Esophagus muscularis mucosa (tissue), 4 donors: ENCODE results near the gene APOB. TPM values are rescaled to one million over a fixed set of nuclear protein-coding genes. Genes with fewer than 3 reads are reported as not detected.

Experiments
- DNase-seq: peaks from one replicate; pipeline ENCODE4 v3.0.0-alpha.2; 2017; ENCODE audit errors: extremely low spot score
- H3K27ac ChIP-seq, 4 donors: fragments of 200-600 bp; sonication (generic); replicated peaks in 1 of 4; 1 replicate in 3 of 4; 2 replicates in 1 of 4; pipeline ENCODE4 v1.5.1; 2016 to 2019; ENCODE audit warnings: mild to moderate bottlenecking in 1 of 4
- H3K27me3 ChIP-seq, 4 donors: fragments of 200-600 bp; sonication (generic); one replicate each; pipeline versions ENCODE4 v1.5.1 to v1.6.0; 2016 to 2019
- H3K36me3 ChIP-seq, 4 donors: fragments of 200-600 bp; sonication (generic); one replicate each; pipeline ENCODE4 v1.5.1; 2016 to 2019
- H3K4me1 ChIP-seq, 4 donors: fragments of 200-600 bp; sonication (generic); one replicate each; pipeline ENCODE4 v1.5.1; 2016 to 2019
- H3K4me3 ChIP-seq, 4 donors: fragments of 200-600 bp; sonication (generic); 1 replicate in 2 of 4; 2 replicates in 2 of 4; pipeline ENCODE4 v1.5.1; 2016 to 2019; ENCODE audit warnings: mild to moderate bottlenecking in 4 of 4, moderate library complexity in 1 of 4
- H3K9me3 ChIP-seq, 4 donors: fragments of 200-600 bp; sonication (generic); 1 replicate in 3 of 4; 2 replicates in 1 of 4; pipeline ENCODE4 v1.5.1; 2016 to 2019
- EP300 ChIP-seq: sonication (generic); formaldehyde crosslinking; IDR thresholded peaks from one replicate; pipeline ENCODE4 v1.6.1; 2017; ENCODE audit warnings: antibody characterized with exemption
- POLR2A ChIP-seq: fragments of 450-650 bp; IDR thresholded peaks from one replicate; pipeline ENCODE4 v1.6.1; 2017; ENCODE audit warnings: antibody characterized with exemption, moderate library complexity, mild to moderate bottlenecking, low read depth
- POLR2AphosphoS5 ChIP-seq, 2 donors: sonication (generic); formaldehyde crosslinking; IDR thresholded peaks; one replicate each; pipeline ENCODE4 v1.6.1; 2017; ENCODE audit warnings: antibody characterized with exemption in 2 of 2
- WGBS: methylation state at CpG from one replicate; pipeline ENCODE4 v1.1.5; 2018; 5-methylcytosine and 5-hydroxymethylcytosine counted together
- intact Hi-C: fragments of 100-400 bp; cut with DNase I; formaldehyde crosslinking; loops from one replicate; pipeline ENCODE4 v1.15.1; 2023
- total RNA-seq, 4 donors: library from RNA; depleted of rRNA; stranded (reverse); fragments of >200 nt; gene quantifications; one replicate each; pipeline versions ENCODE4 v1.1.0 to v1.2.1, GENCODE V29; 2016
- TF ChIP-seq, protein P1 (sequence below), 3 experiments: fragments of 200-600 bp in 2 of 3; fragments of 450-650 bp in 1 of 3; sonication (generic) in 2 of 3; IDR thresholded peaks; one replicate each; pipeline ENCODE4 v1.5.1; 2017 to 2019; ENCODE audit warnings: antibody characterized with exemption in 3 of 3, mild to moderate bottlenecking in 2 of 3, moderate library complexity in 1 of 3

APOB gene
- total RNA-seq, 4 donors from 2014 or later: 0.83 to 4.4 (median 2.0) TPM

DNA sequence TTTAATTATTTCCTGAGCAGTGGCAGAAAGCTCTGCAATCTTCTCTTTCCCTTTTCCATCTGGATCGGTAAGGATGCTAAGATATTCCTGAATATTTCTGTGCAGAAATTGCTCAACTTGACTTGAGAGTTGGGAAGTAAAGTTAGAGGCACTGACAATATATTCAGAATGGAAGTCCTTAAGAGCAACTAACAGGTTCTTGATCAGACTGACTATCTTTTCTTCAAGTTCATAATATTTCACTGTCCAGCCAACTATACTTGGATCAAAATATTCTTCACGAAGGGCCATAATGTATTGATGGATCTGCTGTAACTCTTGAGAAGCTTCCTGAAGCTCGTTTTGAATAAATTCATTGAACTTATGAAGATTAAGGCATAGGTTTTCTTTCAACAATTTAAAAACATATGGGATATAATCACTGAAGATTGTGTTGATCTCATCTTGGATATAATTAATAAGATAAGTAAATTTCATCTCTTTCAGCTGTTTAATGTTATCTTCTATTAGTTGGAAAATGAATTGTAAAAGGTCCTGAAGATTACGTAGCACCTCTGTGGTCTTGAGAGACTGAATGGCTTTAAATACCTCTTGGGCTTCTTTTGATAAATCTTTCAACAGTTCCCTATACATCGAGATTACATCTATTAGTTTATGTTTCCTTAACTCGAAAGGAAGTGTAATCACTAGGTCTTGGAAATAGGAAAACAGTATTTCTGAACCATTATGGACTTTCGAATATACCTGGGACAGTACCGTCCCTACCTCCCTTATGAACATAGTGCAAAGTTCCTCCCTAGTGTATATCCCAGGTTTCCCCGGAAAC, 41.7 kb downstream of the APOB start:
- 87% methylated on average over 9 of the region's 9 CpGs for WGBS
- H3K4me3 ChIP-seq: no peak overlapping the region
- no peak for DNase-seq
- H3K36me3 ChIP-seq: no peaks in the 10 kb centered on the region
- intact Hi-C loops: no loop called here
- no peak for TF ChIP-seq POLR2A
- TF ChIP-seq, protein P1, sequence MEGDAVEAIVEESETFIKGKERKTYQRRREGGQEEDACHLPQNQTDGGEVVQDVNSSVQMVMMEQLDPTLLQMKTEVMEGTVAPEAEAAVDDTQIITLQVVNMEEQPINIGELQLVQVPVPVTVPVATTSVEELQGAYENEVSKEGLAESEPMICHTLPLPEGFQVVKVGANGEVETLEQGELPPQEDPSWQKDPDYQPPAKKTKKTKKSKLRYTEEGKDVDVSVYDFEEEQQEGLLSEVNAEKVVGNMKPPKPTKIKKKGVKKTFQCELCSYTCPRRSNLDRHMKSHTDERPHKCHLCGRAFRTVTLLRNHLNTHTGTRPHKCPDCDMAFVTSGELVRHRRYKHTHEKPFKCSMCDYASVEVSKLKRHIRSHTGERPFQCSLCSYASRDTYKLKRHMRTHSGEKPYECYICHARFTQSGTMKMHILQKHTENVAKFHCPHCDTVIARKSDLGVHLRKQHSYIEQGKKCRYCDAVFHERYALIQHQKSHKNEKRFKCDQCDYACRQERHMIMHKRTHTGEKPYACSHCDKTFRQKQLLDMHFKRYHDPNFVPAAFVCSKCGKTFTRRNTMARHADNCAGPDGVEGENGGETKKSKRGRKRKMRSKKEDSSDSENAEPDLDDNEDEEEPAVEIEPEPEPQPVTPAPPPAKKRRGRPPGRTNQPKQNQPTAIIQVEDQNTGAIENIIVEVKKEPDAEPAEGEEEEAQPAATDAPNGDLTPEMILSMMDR (IDR thresholded peaks at IDR 0.05): no peak
- TF ChIP-seq EP300: no peak
- TF ChIP-seq POLR2AphosphoS5 (IDR thresholded peaks at IDR 0.05): no peak
- no peaks in the 10 kb centered on the region for H3K4me1 ChIP-seq
- no peaks in the 10 kb centered on the region for H3K9me3 ChIP-seq
- H3K27ac ChIP-seq: no peak overlapping the region
- H3K27me3 ChIP-seq: no peaks in the 10 kb centered on the region

DNA sequence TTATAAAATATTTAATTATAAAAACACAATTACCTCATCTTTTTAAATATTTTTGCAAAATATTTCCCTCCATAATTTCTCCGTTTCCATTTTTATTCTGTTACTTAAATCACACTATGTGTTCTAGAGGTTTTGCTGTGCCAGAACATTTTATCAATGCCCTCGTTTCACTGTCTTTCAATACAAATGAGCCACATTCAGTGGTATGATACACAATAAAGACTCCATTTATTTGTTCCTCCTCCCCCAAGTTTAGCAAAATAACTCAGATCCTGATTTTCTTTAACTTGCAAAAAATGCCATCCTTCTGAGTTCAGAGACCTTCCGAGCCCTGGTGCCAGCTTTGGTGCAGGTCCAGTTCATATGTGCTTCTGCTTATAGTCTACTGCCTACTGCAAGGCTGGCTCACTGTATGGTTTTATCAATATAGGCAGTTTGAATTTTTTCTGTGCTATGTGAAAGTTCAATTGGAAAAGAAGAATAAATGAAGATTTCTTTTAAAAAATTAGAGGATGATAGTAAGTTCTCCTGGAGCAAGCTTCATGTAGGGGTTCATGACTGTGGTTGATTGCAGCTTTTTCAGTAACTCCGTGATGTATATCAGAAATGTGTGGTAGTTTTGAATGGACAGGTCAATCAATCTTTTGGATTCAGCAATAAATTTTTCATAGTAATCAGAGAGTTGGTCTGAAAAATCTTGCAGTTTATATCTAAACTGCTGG, 42.5 kb downstream of the APOB start:
- Histone ChIP-seq H3K27ac (no peak overlapping the region), H3K9me3 (no peaks in the 10 kb centered on the region), H3K27me3 (no peaks in the 10 kb centered on the region), H3K36me3 (no peaks in the 10 kb centered on the region), H3K4me3 (no peak overlapping the region), H3K4me1 (no peaks in the 10 kb centered on the region)
- DNase-seq: no peak
- WGBS: 88% methylated on average over 4 of the region's 4 CpGs
- intact Hi-C loops: no loop called here
- no peak for TF ChIP-seq POLR2AphosphoS5 (IDR thresholded peaks at IDR 0.05)
- TF ChIP-seq POLR2A: no peak
- TF ChIP-seq, protein P1 (IDR thresholded peaks at IDR 0.05): no peak
- no peak for TF ChIP-seq EP300

DNA sequence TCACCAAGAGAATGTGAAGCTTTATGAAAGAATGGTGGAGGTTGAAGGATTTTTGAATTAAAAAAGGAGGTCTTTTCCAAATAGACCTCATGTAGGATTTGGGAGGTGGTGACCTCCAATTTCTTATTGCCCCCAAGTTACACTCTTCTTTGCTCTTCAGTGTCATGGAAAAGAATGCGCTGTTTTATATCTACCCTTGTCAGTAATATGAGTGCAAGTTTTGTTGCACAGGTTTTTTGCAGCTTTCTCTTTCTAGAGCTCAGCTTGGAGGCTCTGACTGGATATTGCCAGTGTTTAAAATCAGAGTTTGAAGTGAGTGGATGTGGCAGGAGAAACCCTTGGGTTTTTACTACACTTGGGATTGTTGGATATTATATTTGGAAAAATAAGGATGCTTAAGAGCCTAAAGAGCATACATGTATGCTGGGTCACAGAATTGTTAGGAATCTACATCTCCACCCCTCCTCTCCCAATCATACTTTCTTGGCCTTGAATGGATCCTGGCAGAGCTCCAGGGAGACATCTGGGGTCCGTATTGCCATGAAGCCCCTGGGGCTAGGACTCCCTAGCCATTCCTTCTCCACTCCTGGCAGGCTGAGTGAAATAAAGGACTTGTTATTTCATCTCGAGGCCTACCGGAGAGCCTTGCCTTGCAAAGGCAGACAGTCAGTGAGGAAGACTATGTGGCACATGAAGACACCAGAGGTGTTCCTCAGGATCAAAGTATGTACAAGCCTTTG, 43.8 kb downstream of the APOB start:
- H3K36me3 ChIP-seq: no peaks in the 10 kb centered on the region
- no peaks in the 10 kb centered on the region for H3K27me3 ChIP-seq
- no peak overlapping the region for H3K4me3 ChIP-seq
- DNase-seq: no peak
- intact Hi-C loops: no loop called here
- 84% methylated on average over 4 of the region's 4 CpGs for WGBS
- H3K9me3 ChIP-seq: no peaks in the 10 kb centered on the region
- no peak for TF ChIP-seq POLR2A
- TF ChIP-seq, protein P1 (IDR thresholded peaks at IDR 0.05): no peak
- TF ChIP-seq EP300: no peak
- no peak for TF ChIP-seq POLR2AphosphoS5 (IDR thresholded peaks at IDR 0.05)
- H3K4me1 ChIP-seq: no peaks in the 10 kb centered on the region
- H3K27ac ChIP-seq: no peak overlapping the region

DNA sequence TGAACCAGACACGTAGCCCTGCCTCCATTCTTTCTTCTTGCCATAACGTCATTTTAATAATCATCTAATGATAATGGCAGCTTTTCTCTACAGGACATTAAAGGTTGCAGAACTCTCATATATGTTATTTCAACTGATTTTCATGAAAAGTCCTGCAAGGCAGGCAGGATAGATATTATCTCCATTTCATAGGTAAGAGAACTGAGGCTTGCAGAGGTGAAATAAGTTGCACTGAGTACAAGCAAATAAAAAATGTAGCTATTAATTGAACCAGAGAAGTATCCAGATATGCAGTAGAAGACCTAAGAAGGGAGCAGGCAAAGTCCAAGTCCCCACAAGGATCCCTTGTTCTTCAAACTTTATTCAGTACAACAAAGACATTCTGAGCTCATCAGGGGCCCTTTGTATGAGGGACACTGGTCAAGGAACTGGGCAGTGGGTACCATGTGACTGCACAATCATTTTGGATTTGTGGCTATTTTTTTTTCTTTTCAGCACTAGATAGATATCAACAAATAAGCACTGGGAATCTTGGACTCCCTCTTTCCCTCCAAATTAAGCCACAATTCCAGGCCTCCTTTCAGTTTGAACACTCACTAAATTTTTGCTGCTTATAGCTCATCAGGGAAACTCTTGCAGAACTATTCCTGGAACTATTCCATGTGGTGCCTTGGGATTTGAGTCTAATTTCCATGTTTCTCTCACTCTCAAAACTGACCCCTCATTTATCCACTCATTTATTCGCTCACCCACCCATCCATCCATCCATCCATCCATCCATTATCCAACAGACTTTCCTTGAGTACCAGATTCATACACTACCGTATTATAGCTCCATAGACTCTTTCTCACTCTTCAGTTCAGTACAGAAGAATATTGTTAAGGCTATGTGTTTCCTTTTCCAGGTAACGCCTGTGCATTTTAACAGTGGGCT, 44.6 kb downstream of the APOB start:
- Histone ChIP-seq H3K9me3 (no peaks in the 10 kb centered on the region), H3K27me3 (no peaks in the 10 kb centered on the region), H3K4me1 (peaks cover 0 to 6% (median under 1%) of the 10 kb centered on the region in 4 donors), H3K4me3 (no peak overlapping the region), H3K27ac (no peak overlapping the region), H3K36me3 (no peaks in the 10 kb centered on the region)
- TF ChIP-seq POLR2AphosphoS5 (IDR thresholded peaks at IDR 0.05) (no peak), EP300 (no peak), POLR2A (no peak)
- TF ChIP-seq, protein P1 (IDR thresholded peaks at IDR 0.05): no peak
- WGBS: 94% methylated on average over 5 of the region's 5 CpGs
- no peak for DNase-seq
- intact Hi-C loops: no loop called here
